GM12878 (cell line): ENCODE data around the gene ROBO4. TPM values are rescaled to one million over a fixed set of nuclear protein-coding genes. Genes with fewer than 3 reads are reported as not detected.

Experiments used
- ATF3 ChIP-seq: IDR thresholded peaks from 2 replicates; pipeline ENCODE4 v1.6.1; 2011; ENCODE audit warnings: low read depth, mild to moderate bottlenecking, low read length, moderate library complexity, borderline replicate concordance; ENCODE audit errors: extremely low read depth
- BCL11A ChIP-seq: IDR thresholded peaks from 2 replicates; pipeline ENCODE4 v1.6.1; 2011; ENCODE audit warnings: low read depth, low read length
- BCL3 ChIP-seq: IDR thresholded peaks from 2 replicates; pipeline ENCODE4 v1.6.1; 2011; ENCODE audit warnings: borderline replicate concordance, low read depth, mild to moderate bottlenecking, moderate library complexity, low read length; ENCODE audit not compliant: insufficient read depth, poor library complexity, severe bottlenecking
- CBX3 ChIP-seq: fragments of 200-600 bp; sonication (generic); IDR thresholded peaks from 2 replicates; pipeline ENCODE4 v1.6.1; 2016; ENCODE audit warnings: low read depth, borderline replicate concordance
- IKZF2 ChIP-seq, 2 experiments: fragments of 450-650 bp; IDR thresholded peaks; 2 replicates each; pipeline ENCODE4 v1.6.1; 2017; ENCODE audit warnings: mild to moderate bottlenecking in 2 of 2, moderate library complexity in 2 of 2
- JUNB ChIP-seq: IDR thresholded peaks from 2 replicates; pipeline ENCODE4 v1.6.1; 2016; ENCODE audit warnings: antibody characterized with exemption, mild to moderate bottlenecking
- NFIC ChIP-seq: IDR thresholded peaks from 2 replicates; pipeline ENCODE4 v1.6.1; 2012; ENCODE audit warnings: low read depth, mild to moderate bottlenecking, inconsistent platforms, low read length, moderate library complexity
- POU2F2 ChIP-seq: IDR thresholded peaks from 3 replicates; pipeline ENCODE4 v1.6.1; 2011; ENCODE audit warnings: low read depth, mild to moderate bottlenecking, low read length, borderline replicate concordance
- RAD21 ChIP-seq: IDR thresholded peaks from 2 replicates; pipeline ENCODE4 v1.6.1; 2011; ENCODE audit warnings: mild to moderate bottlenecking, low read depth, low read length, moderate library complexity; ENCODE audit not compliant: insufficient read depth
- RCOR1 ChIP-seq: conservative IDR thresholded peaks from 2 replicates; pipeline ENCODE4 v1.6.1; 2012; ENCODE audit warnings: low read depth, low read length, improper control_type of control experiment
- SIX5 ChIP-seq: IDR thresholded peaks from 2 replicates; pipeline ENCODE4 v1.6.1; 2011; ENCODE audit warnings: mild to moderate bottlenecking, low read depth, low read length, moderate library complexity; ENCODE audit not compliant: severe bottlenecking
- SKIL ChIP-seq: fragments of 450-650 bp; IDR thresholded peaks from 2 replicates; pipeline ENCODE4 v1.6.1; 2017; ENCODE audit warnings: mild to moderate bottlenecking, low read depth, inconsistent platforms; ENCODE audit not compliant: poor library complexity, severe bottlenecking
- SPI1 ChIP-seq: IDR thresholded peaks from 2 replicates; pipeline ENCODE4 v1.6.1; 2011; ENCODE audit warnings: low read depth, mild to moderate bottlenecking, low read length, moderate library complexity, borderline replicate concordance; ENCODE audit not compliant: insufficient read depth
- TCF7 ChIP-seq: IDR thresholded peaks from 2 replicates; pipeline ENCODE4 v1.6.1; 2014; ENCODE audit warnings: antibody characterized with exemption, borderline replicate concordance
- ZBTB40 ChIP-seq: fragments of 450-650 bp; IDR thresholded peaks from 2 replicates; pipeline ENCODE4 v1.6.1; 2016; ENCODE audit warnings: mild to moderate bottlenecking, moderate library complexity, borderline replicate concordance
- ZNF384 ChIP-seq: IDR thresholded peaks from 2 replicates; pipeline ENCODE4 v1.6.1; 2012; ENCODE audit warnings: low read depth, mild to moderate bottlenecking, low read length, improper control_type of control experiment, borderline replicate concordance
- ZNF592 ChIP-seq: fragments of 450-650 bp; IDR thresholded peaks from 2 replicates; pipeline ENCODE4 v1.6.1; 2017; ENCODE audit warnings: mild to moderate bottlenecking, moderate library complexity
- ZSCAN29 ChIP-seq: fragments of 450-650 bp; IDR thresholded peaks from 2 replicates; pipeline ENCODE4 v1.6.1; 2017; ENCODE audit warnings: mild to moderate bottlenecking, moderate library complexity
- polyA plus RNA-seq, 11 experiments: library from polyadenylated mRNA; depleted of rRNA in 4 of 11; unstranded in 6 of 11; stranded (reverse) in 5 of 11; fragments of >200 nt; fragmentation: Nextera tagmentation in 4 of 11; fragmentation: Illumina TruSeq in 1 of 11; extraction: Ambion mirVana in 4 of 11; extraction: Trizol in 1 of 11; gene quantifications; 1 replicate in 1 of 11; 2 replicates in 10 of 11; pipeline versions ENCODE4 v1.2.1 to v1.2.3, GENCODE V29; 2011 to 2016; ENCODE audit warnings: inconsistent platforms in 2 of 11, missing spikeins in 2 of 11, low read depth in 1 of 11
- total RNA-seq, 4 experiments: library from RNA; depleted of rRNA in 3 of 4; stranded (reverse); fragments of >200 nt in 3 of 4; fragmentation: Illumina TruSeq in 1 of 4; extraction: Trizol in 1 of 4; gene quantifications; 2 replicates each; pipeline versions ENCODE4 v1.2.1 to v1.2.3, GENCODE V29; 2013 to 2021

ROBO4 gene
- total and polyA plus RNA-seq, 10 of the 15 experiments (the other 5 are each of a cell fraction or from before 2014, with no cell fraction given): not detected

- no peak for TF ChIP-seq SKIL
- TF ChIP-seq BCL11A: no peak
- TF ChIP-seq IKZF2 (IDR thresholded peaks at IDR 0.05): no peak
- TF ChIP-seq NFIC: no peak
- 0 out of 2 replicates have a peak, but pooled peaks have one; percentile 16 for TF ChIP-seq ZBTB40
- peak; percentile 41; the same call in 1 of the 2 replicates for TF ChIP-seq SPI1
- TF ChIP-seq TCF7: no peak
- no peak for TF ChIP-seq RCOR1
- TF ChIP-seq POU2F2: no peak
- TF ChIP-seq JUNB: no peak
- TF ChIP-seq CBX3: no peak
- no peak for TF ChIP-seq ZNF592
- TF ChIP-seq ATF3: no peak
- no peak for TF ChIP-seq SIX5
- TF ChIP-seq RAD21: no peak
- no peak for TF ChIP-seq ZSCAN29
- no peak for TF ChIP-seq ZNF384
- TF ChIP-seq BCL3: no peak
These were observed 33.1 kb upstream of the ROBO4 start (continued) for GRCh38 chr11:124930799-124931198.
